HG02623 (cell line): ENCODE data around the gene TGM1.
"Not testable (repeated sequence)": the region's sequence is repeated elsewhere in the genome, so short reads cannot be mapped to it uniquely, and the experiment has no call there.

ENCODE experiments used
- ATAC-seq: cut with Tn5 transposase; IDR thresholded peaks from one replicate; pipeline ENCODE4 v1.9.1; 2021; ENCODE audit warnings: moderate library complexity; ENCODE audit not compliant: unreplicated experiment

TGM1 gene

GRCh38 chr14:24234095-24235005 is 28.6 kb downstream of the TGM1 start:
- no peak for ATAC-seq

DNA sequence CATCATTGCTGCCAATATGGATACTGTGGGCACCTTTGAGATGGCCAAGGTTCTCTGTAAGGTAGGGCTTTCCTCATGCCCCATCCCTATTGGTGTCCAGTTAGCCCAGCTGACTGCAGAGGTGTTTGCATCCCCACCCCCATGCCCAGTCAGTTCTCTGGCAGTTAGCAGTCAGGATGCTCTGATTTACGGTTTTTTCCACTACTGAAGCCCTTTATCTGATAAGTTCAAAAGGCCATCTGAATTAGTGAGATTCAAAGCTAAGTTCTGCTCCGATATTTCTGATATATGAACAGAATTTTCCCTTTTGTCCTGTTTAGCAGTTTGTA is 29.5 kb downstream of the TGM1 start:
- ATAC-seq = no peak

- peak; percentile 57 for ATAC-seq
Observed at GRCh38 chr14:24232645-24233537, 30.1 kb downstream of the TGM1 start, which contains the start of gene GMPR2. Gene GMPR2 (plus strand): TSS chr14:24232929. CDS start chr14:24233254, 325 bp downstream.

- peak; percentile 65 for ATAC-seq
Observed at GRCh38 chr14:24232121-24232644, 30.8 kb downstream of the TGM1 start, which contains the start of gene NEDD8. Gene NEDD8 (minus strand): TSS chr14:24232367. CDS start chr14:24232267, 100 bp downstream.

- no peak for ATAC-seq
Observed at GRCh38 chr14:24231263-24232120, 31.5 kb downstream of the TGM1 start.

GRCh38 chr14:24228902-24229301 is 34.1 kb downstream of the TGM1 start:
- no peak for ATAC-seq

- no peak for ATAC-seq
Observed at GRCh38 chr14:24226473-24226872, 36.5 kb downstream of the TGM1 start.

DNA sequence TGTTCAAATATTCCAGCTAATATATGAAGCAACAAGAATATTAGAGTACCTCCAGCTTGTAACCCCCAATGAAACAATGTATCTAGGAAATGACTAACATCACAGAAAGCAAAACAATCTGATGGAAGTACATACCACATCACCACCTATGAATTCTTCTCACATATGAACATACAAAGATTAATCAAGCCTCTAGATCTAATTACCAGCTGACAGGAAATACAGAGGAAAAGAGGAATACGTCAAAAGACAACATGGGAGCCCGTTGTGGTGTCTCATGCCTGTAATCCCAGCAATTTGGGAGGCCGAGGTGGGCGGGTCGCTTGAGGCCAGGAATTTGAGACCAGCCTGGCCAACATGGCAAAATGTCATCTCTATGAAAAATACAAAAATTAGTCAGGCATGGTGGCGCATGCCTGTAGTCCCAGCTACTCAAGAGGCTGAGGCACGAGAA is 38.3 kb downstream of the TGM1 start:
- no peak for ATAC-seq

- not testable (repeated sequence) for ATAC-seq
Observed at GRCh38 chr14:24222987-24223386, 40.0 kb downstream of the TGM1 start.

DNA sequence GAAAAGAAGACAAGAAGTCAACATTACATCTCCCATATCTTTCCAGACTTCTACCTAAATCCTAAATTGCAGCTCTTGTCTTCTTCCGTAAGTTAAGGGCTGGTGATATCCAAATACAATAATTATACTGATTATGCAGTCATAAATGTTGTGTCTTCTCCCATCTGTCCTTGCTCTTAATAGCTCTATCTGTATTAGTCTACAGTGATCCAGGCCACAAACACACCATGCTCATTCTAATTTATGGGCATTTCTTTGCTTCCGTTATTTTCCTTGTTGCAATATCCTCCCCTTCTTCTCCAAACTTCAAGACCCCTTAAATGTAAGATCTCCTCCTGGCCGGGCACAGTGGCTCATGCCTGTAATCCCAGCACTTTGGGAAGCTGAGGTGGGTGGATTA is 43.5 kb downstream of the TGM1 start:
- ATAC-seq = no peak

- no peak for ATAC-seq
Observed at GRCh38 chr14:24219080-24219479, 43.9 kb downstream of the TGM1 start.

- ATAC-seq = not testable (repeated sequence)
Observed at GRCh38 chr14:24216876-24217275, 46.1 kb downstream of the TGM1 start.

DNA sequence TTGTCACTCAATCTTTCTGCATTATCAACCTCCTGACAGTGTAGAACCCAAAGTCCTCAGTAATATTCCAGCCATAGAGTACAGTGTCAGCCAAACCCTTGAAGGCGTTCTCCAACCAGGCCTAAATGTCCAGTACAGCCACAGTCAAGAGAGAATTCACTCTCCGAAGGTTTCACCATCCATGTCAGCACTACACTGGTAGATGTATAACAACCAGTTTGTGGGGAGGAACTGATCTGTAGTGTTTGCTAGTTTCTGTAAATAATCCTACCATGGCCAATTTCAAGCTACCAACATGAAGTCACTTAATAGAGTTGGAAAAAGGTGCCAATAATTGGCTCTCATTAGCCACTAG is 46.7 kb downstream of the TGM1 start:
- no peak for ATAC-seq

DNA sequence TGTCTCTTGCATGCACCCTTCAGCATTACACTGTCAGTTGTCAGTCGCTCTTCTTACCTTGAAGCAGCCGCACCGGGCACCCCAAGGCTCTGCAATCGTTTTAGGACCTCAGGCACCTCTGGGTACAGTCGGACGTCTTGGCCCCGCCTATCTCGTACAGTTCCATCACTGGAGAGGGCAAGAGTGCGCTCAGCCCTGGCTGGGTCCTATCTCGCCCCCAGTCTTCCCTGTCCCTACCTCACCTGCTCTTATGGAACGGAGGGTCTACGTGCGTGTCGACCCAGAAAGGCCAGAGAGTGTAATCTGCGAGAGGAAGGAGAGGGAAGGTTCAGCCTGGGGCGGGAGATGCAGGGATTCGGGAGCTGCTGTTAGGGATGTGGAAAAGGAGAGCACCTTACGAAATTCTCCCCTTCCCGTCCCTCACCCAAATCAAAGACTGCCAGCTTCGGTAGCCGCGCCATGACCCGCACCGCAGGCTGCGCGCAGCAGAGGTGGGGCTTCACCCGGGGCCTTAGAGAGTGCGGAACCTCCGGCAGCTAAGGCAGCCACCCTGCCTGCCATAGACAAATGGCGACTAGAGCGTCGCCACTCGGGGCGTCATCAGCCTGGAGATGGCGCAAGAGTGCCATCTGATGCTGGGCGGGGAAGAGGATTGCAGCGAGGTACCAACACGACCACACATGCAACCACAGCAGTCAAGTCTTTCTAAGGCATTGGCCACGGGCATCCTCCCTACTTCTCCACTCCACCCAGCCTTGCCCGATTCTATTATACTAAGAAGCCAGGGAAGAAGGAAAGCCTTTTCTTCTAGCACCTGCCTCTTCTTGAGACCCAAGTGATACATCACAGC is 47.3 kb downstream of the TGM1 start, which contains the start of gene MDP1:
MDP1 (minus strand) TSS at position 572 of the 850 bp plus-strand sequence; CDS start at position 461, 111 bp downstream.
- ATAC-seq = peak; percentile 65

DNA sequence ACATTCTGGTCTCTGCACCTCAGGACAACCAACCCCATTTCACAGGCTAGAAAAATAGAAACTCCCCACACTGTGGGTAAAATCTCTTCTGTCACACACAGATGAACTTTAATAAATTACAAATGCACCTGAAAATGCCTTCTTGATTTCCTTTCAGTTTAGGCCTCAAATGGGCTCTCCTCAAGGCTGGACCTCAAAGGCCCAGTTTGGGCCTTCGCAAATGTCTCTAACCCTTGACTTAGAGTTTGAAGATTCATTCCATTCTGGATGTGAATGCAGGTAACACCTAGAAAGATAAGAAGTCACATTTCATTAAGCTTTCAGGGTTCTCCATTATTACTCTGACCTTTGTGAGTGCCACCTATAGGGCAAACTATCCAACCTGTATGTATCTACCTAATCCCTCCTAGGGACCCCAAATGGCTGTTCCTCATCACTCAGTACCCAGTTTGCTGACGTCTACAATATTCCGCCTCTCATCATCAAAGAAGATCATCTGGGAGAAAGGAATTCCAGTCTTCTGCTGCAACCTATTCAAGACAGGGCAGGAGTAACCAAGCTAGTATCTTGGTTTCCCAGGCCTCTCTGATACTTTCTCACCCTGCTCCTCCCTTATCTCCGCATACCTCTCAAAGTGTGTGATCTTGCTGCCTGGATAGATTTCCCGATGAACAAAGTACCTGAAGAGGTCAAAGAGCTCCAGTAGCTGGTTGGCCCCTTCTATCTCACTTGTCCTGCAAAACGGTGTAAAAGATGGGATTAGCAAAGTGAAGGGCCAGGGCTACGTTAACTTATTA is 48.9 kb downstream of the TGM1 start:
- ATAC-seq = no peak

GRCh38 chr14:24212924-24213865 is 49.8 kb downstream of the TGM1 start, which contains the start of gene CHMP4A:
Gene CHMP4A (minus strand): TSS chr14:24213488. CDS start chr14:24213439, 49 bp downstream.
- peak; percentile 68 for ATAC-seq

- no peak for ATAC-seq
Observed at GRCh38 chr14:24211311-24211710, 51.7 kb downstream of the TGM1 start.
